T-helper 1 cell treated with Interleukin-12 subunit alpha and Interleukin-12 subunit beta and Interleukin-4 antibody, amounts not matched to agents 30 μg/mL and 1 μg/mL, for 36 hours (primary cell): Measurements from ENCODE around the gene PHF8.

Experiments used
- H3K27ac Mint-ChIP-seq: one replicate; pipeline ENCODE4 v1.8.0; 2021; ENCODE audit warnings: mild to moderate bottlenecking, mixed read lengths
- H3K27me3 Mint-ChIP-seq: one replicate; pipeline ENCODE4 v1.8.0; 2021; ENCODE audit warnings: low read depth, mixed read lengths
- H3K36me3 Mint-ChIP-seq: one replicate; pipeline ENCODE4 v1.8.0; 2021; ENCODE audit warnings: low read depth, mixed read lengths
- H3K4me1 Mint-ChIP-seq: one replicate; pipeline ENCODE4 v1.8.0; 2021; ENCODE audit warnings: low read depth, mixed read lengths
- H3K4me3 Mint-ChIP-seq: one replicate; pipeline ENCODE4 v1.8.0; 2021; ENCODE audit warnings: mild to moderate bottlenecking, moderate library complexity, mixed read lengths
- H3K9me3 Mint-ChIP-seq: one replicate; pipeline ENCODE4 v1.8.0; 2021; ENCODE audit warnings: mixed read lengths

PHF8 gene

GRCh38 chrX:54044126-54044876 lies at the start of gene PHF8:
Gene PHF8 (minus strand): TSS chrX:54044473. CDS start chrX:54042728, 1,745 bp downstream.
- Mint-ChIP-seq H3K27me3 (no peaks in the 10 kb centered on the region), H3K4me3 (peak within 1 kb of the TSS; percentile 90), H3K36me3 (peaks cover 15% of the 10 kb centered on the region), H3K9me3 (no peaks in the 10 kb centered on the region), H3K27ac (peak within 1 kb of the TSS; percentile 95), H3K4me1 (peaks cover 16% of the 10 kb centered on the region)

- H3K4me1 Mint-ChIP-seq, result no peaks in the 10 kb centered on the region
- no peak overlapping the region for H3K4me3 Mint-ChIP-seq
- no peak overlapping the region for H3K27ac Mint-ChIP-seq
- no peaks in the 10 kb centered on the region for H3K27me3 Mint-ChIP-seq
- no peaks in the 10 kb centered on the region for H3K9me3 Mint-ChIP-seq
- no peaks in the 10 kb centered on the region for H3K36me3 Mint-ChIP-seq
Measured at GRCh38 chrX:54093571-54093970, 49.3 kb upstream of the PHF8 start.

GRCh38 chrX:54093159-54093558 lies 48.9 kb upstream of the PHF8 start:
- Mint-ChIP-seq H3K4me3 (no peak overlapping the region), H3K36me3 (no peaks in the 10 kb centered on the region), H3K27ac (no peak overlapping the region), H3K4me1 (no peaks in the 10 kb centered on the region), H3K9me3 (no peaks in the 10 kb centered on the region), H3K27me3 (no peaks in the 10 kb centered on the region)

GRCh38 chrX:54090880-54091279 lies 46.6 kb upstream of the PHF8 start:
- H3K9me3 Mint-ChIP-seq, result no peaks in the 10 kb centered on the region
- no peaks in the 10 kb centered on the region for H3K36me3 Mint-ChIP-seq
- no peaks in the 10 kb centered on the region for H3K4me1 Mint-ChIP-seq
- no peak overlapping the region for H3K27ac Mint-ChIP-seq
- H3K27me3 Mint-ChIP-seq, result no peaks in the 10 kb centered on the region
- H3K4me3 Mint-ChIP-seq, result no peak overlapping the region

GRCh38 chrX:54089191-54089590 lies 44.9 kb upstream of the PHF8 start:
- Mint-ChIP-seq H3K4me1 (no peaks in the 10 kb centered on the region), H3K27me3 (no peaks in the 10 kb centered on the region), H3K4me3 (no peak overlapping the region), H3K9me3 (no peaks in the 10 kb centered on the region), H3K27ac (no peak overlapping the region), H3K36me3 (no peaks in the 10 kb centered on the region)

- Mint-ChIP-seq H3K27me3 (no peaks in the 10 kb centered on the region), H3K27ac (no peak overlapping the region), H3K9me3 (no peaks in the 10 kb centered on the region), H3K4me3 (no peak overlapping the region), H3K4me1 (no peaks in the 10 kb centered on the region), H3K36me3 (no peaks in the 10 kb centered on the region)
Measured at GRCh38 chrX:54087661-54088060, 43.4 kb upstream of the PHF8 start.

GRCh38 chrX:54085666-54086065 lies 41.4 kb upstream of the PHF8 start:
- Mint-ChIP-seq H3K4me3 (no peak overlapping the region), H3K27me3 (no peaks in the 10 kb centered on the region), H3K36me3 (no peaks in the 10 kb centered on the region), H3K4me1 (no peaks in the 10 kb centered on the region), H3K27ac (no peak overlapping the region), H3K9me3 (no peaks in the 10 kb centered on the region)

GRCh38 chrX:54076903-54077302 lies 32.6 kb upstream of the PHF8 start:
- no peak overlapping the region for H3K4me3 Mint-ChIP-seq
- H3K4me1 Mint-ChIP-seq, result no peaks in the 10 kb centered on the region
- H3K27ac Mint-ChIP-seq, result no peak overlapping the region
- H3K9me3 Mint-ChIP-seq, result no peaks in the 10 kb centered on the region
- no peaks in the 10 kb centered on the region for H3K36me3 Mint-ChIP-seq
- no peaks in the 10 kb centered on the region for H3K27me3 Mint-ChIP-seq

GRCh38 chrX:54074826-54075225 lies 30.6 kb upstream of the PHF8 start:
- H3K4me1 Mint-ChIP-seq, result no peaks in the 10 kb centered on the region
- H3K27me3 Mint-ChIP-seq, result no peaks in the 10 kb centered on the region

GRCh38 chrX:54067766-54068165 lies 23.5 kb upstream of the PHF8 start:
- H3K4me1 Mint-ChIP-seq, result no peaks in the 10 kb centered on the region
- no peak overlapping the region for H3K4me3 Mint-ChIP-seq
- no peak overlapping the region for H3K27ac Mint-ChIP-seq
- H3K27me3 Mint-ChIP-seq, result no peaks in the 10 kb centered on the region
- H3K36me3 Mint-ChIP-seq, result no peaks in the 10 kb centered on the region
- no peaks in the 10 kb centered on the region for H3K9me3 Mint-ChIP-seq

More at GRCh38 chrX:54074826-54075225, 30.6 kb upstream of the PHF8 start:
- no peak overlapping the region for H3K27ac Mint-ChIP-seq
- H3K9me3 Mint-ChIP-seq, result no peaks in the 10 kb centered on the region
- H3K36me3 Mint-ChIP-seq, result no peaks in the 10 kb centered on the region
- H3K4me3 Mint-ChIP-seq, result no peak overlapping the region

GRCh38 chrX:54066841-54067240 lies 22.6 kb upstream of the PHF8 start:
- Mint-ChIP-seq H3K4me1 (no peaks in the 10 kb centered on the region), H3K4me3 (no peak overlapping the region), H3K27me3 (no peaks in the 10 kb centered on the region), H3K36me3 (no peaks in the 10 kb centered on the region), H3K27ac (no peak overlapping the region), H3K9me3 (no peaks in the 10 kb centered on the region)

- no peak overlapping the region for H3K4me3 Mint-ChIP-seq
- H3K27me3 Mint-ChIP-seq, result no peaks in the 10 kb centered on the region
- H3K4me1 Mint-ChIP-seq, result no peaks in the 10 kb centered on the region
- H3K36me3 Mint-ChIP-seq, result no peaks in the 10 kb centered on the region
- no peaks in the 10 kb centered on the region for H3K9me3 Mint-ChIP-seq
- no peak overlapping the region for H3K27ac Mint-ChIP-seq
Measured at GRCh38 chrX:54064564-54064963, 20.3 kb upstream of the PHF8 start.

GRCh38 chrX:54063361-54063760 lies 19.1 kb upstream of the PHF8 start:
- Mint-ChIP-seq H3K4me1 (no peaks in the 10 kb centered on the region), H3K27ac (no peak overlapping the region), H3K27me3 (no peaks in the 10 kb centered on the region), H3K4me3 (no peak overlapping the region), H3K9me3 (no peaks in the 10 kb centered on the region), H3K36me3 (no peaks in the 10 kb centered on the region)

GRCh38 chrX:54049801-54050200 lies 5.5 kb upstream of the PHF8 start:
- Mint-ChIP-seq H3K9me3 (no peaks in the 10 kb centered on the region), H3K36me3 (no peaks in the 10 kb centered on the region), H3K27ac (no peak overlapping the region), H3K4me1 (peaks cover 8% of the 10 kb centered on the region), H3K27me3 (no peaks in the 10 kb centered on the region), H3K4me3 (no peak overlapping the region)

- Mint-ChIP-seq H3K27ac (no peak overlapping the region), H3K27me3 (no peaks in the 10 kb centered on the region), H3K36me3 (peaks cover 3% of the 10 kb centered on the region), H3K4me3 (no peak overlapping the region), H3K4me1 (peaks cover 10% of the 10 kb centered on the region), H3K9me3 (no peaks in the 10 kb centered on the region)
Measured at GRCh38 chrX:54048412-54048811, 4.1 kb upstream of the PHF8 start.
